Upper lobe of left lung (tissue), 4 donors: ENCODE results near the gene RBM34.

ENCODE experiments used
- POLR2A ChIP-seq, 4 donors: fragments of 450-650 bp; IDR thresholded peaks; one replicate each; pipeline ENCODE4 v1.5.1; 2016 to 2017; ENCODE audit warnings: antibody characterized with exemption in 4 of 4, mild to moderate bottlenecking in 2 of 4
- POLR2AphosphoS5 ChIP-seq, 2 donors: sonication (generic); formaldehyde crosslinking; IDR thresholded peaks; one replicate each; pipeline ENCODE4 v1.5.1; 2017; ENCODE audit warnings: antibody characterized with exemption in 2 of 2

GRCh38 chr1:235127203-235127602 lies 33.8 kb downstream of the RBM34 start:
- TF ChIP-seq POLR2A (IDR thresholded peaks at IDR 0.05) (no peak), POLR2AphosphoS5 (IDR thresholded peaks at IDR 0.05) (no peak)
